Glutamatergic neuron (in vitro differentiated cells): Measurements from ENCODE around the gene ATG101. TPM values are rescaled to one million over a fixed set of nuclear protein-coding genes. Genes with fewer than 3 reads are reported as not detected.

ENCODE experiments used
- DNase-seq: peaks from one replicate; pipeline ENCODE4 v3.0.0; 2022
- H3K27ac Mint-ChIP-seq: one replicate; pipeline ENCODE4 v1.8.0; 2020; ENCODE audit warnings: mild to moderate bottlenecking, mixed read lengths, inconsistent platforms; ENCODE audit not compliant: unreplicated experiment
- H3K27me3 Mint-ChIP-seq: one replicate; pipeline ENCODE4 v1.8.0; 2020; ENCODE audit warnings: mild to moderate bottlenecking, moderate library complexity, mixed read lengths, inconsistent platforms; ENCODE audit not compliant: unreplicated experiment
- H3K36me3 Mint-ChIP-seq: one replicate; pipeline ENCODE4 v1.8.0; 2020; ENCODE audit warnings: mild to moderate bottlenecking, mixed read lengths, inconsistent platforms; ENCODE audit not compliant: unreplicated experiment
- H3K4me1 Mint-ChIP-seq: one replicate; pipeline ENCODE4 v1.8.0; 2020; ENCODE audit warnings: mild to moderate bottlenecking, low read depth, mixed read lengths, inconsistent platforms; ENCODE audit not compliant: unreplicated experiment
- H3K4me3 Mint-ChIP-seq: one replicate; pipeline ENCODE4 v1.8.0; 2020; ENCODE audit warnings: mild to moderate bottlenecking, mixed read lengths, inconsistent platforms; ENCODE audit not compliant: unreplicated experiment
- H3K9me3 Mint-ChIP-seq: one replicate; pipeline ENCODE4 v1.8.0; 2020; ENCODE audit warnings: mild to moderate bottlenecking, moderate library complexity, mixed read lengths, inconsistent platforms; ENCODE audit not compliant: unreplicated experiment
- CTCF ChIP-seq: fragments of 200-600 bp; sonication (generic); IDR thresholded peaks from one replicate; pipeline ENCODE4 v1.5.0; 2021; ENCODE audit not compliant: partially characterized antibody, unreplicated experiment
- total RNA-seq: library from RNA; stranded (reverse); fragmentation: NEBNext Ultra II Directional; extraction: Animal tissue kit (Norgen Biotek cat#: 25700); gene quantifications from one replicate; pipeline ENCODE4 v1.2.1, GENCODE V29; 2021; ENCODE audit not compliant: unreplicated experiment

Gene ATG101
- total RNA-seq, 1 donor from 2014 or later, result 26.2 TPM

GRCh38 chr12:52059582-52060497, 9.9 kb upstream of the ATG101 start:
- TF ChIP-seq CTCF, result no peak
- H3K27ac Mint-ChIP-seq, result no peak overlapping the region
- DNase-seq, result no peak
- H3K4me3 Mint-ChIP-seq, result no peak overlapping the region
- H3K9me3 Mint-ChIP-seq, result no peaks in the 10 kb centered on the region
- peaks cover 16% of the 10 kb centered on the region for H3K4me1 Mint-ChIP-seq
- H3K27me3 Mint-ChIP-seq, result peaks cover 3% of the 10 kb centered on the region
- H3K36me3 Mint-ChIP-seq, result no peaks in the 10 kb centered on the region

DNA sequence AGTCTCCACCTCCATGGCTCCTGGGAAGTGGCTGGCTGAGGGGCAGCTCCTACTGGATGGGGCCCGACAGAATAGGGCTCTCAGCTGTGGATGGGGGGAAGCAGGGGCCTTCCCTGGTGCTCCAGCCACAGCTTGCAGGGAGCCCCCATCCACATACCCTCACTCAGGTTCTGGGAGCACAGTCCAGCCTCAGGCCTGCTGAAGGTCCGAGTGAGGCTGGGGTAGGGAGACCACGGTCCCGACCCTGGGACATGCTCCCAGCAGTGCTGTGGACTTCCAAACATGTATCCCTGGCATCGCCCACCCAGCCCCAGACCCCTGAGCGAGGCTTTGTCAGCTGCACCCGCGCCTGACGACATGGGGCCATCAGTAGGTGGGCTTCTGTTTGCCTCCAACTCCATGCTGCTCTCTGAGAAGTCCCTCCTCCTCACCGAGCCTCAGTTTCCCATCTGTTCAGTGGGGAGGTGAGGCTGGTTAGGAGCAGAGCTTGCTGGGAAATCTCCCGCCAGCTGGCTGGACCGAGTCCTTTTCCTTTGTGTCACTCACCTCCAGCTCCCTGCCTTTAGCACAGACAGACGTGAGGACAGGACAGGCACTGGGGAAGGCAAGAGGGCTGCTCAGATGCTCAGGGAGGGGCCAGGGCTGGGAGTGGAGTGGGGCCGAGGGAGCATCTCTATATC, 9.1 kb upstream of the ATG101 start:
- no peaks in the 10 kb centered on the region for H3K9me3 Mint-ChIP-seq
- TF ChIP-seq CTCF, result no peak
- no peaks in the 10 kb centered on the region for H3K36me3 Mint-ChIP-seq
- peaks cover 16% of the 10 kb centered on the region for H3K4me1 Mint-ChIP-seq
- H3K27me3 Mint-ChIP-seq, result peaks cover 3% of the 10 kb centered on the region
- DNase-seq, result no peak
- H3K4me3 Mint-ChIP-seq, result no peak overlapping the region
- H3K27ac Mint-ChIP-seq, result no peak overlapping the region

GRCh38 chr12:52061470-52062166, 8.2 kb upstream of the ATG101 start:
- Mint-ChIP-seq H3K9me3 (no peaks in the 10 kb centered on the region), H3K4me3 (no peak overlapping the region), H3K27me3 (peaks cover 5% of the 10 kb centered on the region), H3K36me3 (no peaks in the 10 kb centered on the region), H3K27ac (no peak overlapping the region), H3K4me1 (peaks cover 16% of the 10 kb centered on the region)
- DNase-seq, result no peak
- no peak for TF ChIP-seq CTCF

DNA sequence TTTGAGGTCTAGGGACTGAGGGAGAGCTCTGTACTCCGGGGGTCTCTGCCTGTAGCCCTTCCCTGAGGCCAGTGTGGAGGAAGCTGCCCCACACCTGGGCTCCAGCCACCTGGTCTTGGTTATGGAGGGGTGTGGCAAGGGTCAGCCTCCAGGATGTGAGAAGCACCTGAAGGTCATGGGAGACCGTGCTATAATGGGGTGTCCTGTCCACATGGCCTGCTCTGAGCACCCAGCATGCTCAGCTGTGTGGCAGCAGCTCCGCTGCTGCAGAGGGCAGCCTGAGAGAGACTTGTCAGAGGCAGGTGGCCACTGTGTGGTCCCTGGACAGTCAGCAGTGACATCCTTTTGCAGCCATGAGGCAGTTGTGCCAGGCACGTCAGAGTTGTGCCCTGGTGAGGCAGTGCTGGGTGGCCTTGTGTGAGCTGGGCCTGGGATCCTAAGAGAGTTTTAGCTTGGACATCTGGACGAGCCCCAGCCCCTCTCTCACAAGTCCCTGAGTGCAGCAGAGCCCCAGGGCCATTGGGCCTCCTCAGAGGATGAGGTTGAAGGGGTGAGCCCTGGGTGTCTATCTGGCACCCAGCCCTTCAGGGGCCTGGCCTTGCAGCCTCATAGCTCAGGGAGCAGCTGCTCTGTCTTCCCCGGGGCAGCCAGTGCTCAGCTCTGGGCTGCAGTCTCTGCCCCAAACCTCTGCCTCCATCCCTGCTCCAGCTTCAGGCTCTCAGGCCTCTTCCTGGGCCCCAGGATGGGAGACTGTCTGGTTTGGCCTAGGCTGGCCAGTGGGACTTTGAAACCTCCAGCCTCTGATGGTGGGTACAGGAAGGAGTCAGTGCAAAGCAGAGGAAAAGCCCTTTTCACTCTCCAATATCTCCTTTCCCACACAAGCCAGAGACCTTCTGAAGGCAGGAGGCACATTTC, 7.4 kb upstream of the ATG101 start:
- Mint-ChIP-seq H3K4me3 (no peak overlapping the region), H3K36me3 (no peaks in the 10 kb centered on the region)

More for the DNA sequence above, 7.4 kb upstream of the ATG101 start:
- peaks cover 5% of the 10 kb centered on the region for H3K27me3 Mint-ChIP-seq
- peaks cover 14% of the 10 kb centered on the region for H3K4me1 Mint-ChIP-seq
- no peaks in the 10 kb centered on the region for H3K9me3 Mint-ChIP-seq
- no peak for DNase-seq
- H3K27ac Mint-ChIP-seq, result no peak overlapping the region
- no peak for TF ChIP-seq CTCF
